HEK293 (cell line): ENCODE measurements around the gene RAB3GAP2.

Experiments used
- AEBP2 ChIP-seq: fragments of 450-650 bp; formaldehyde crosslinking; IDR thresholded peaks from 2 replicates; pipeline ENCODE4 v1.5.1; 2016; ENCODE audit warnings: missing biosample characterization, missing genetic modification characterization, borderline replicate concordance
- FEZF1 ChIP-seq: fragments of 450-650 bp; formaldehyde crosslinking; IDR thresholded peaks from 2 replicates; pipeline ENCODE4 v1.5.1; 2016; ENCODE audit warnings: missing biosample characterization, missing genetic modification characterization
- GLIS1 ChIP-seq: fragments of 450-650 bp; formaldehyde crosslinking; IDR thresholded peaks from 2 replicates; pipeline ENCODE4 v1.5.1; 2016; ENCODE audit warnings: missing biosample characterization, missing genetic modification characterization
- KLF17 ChIP-seq: fragments of 450-650 bp; formaldehyde crosslinking; IDR thresholded peaks from 2 replicates; pipeline ENCODE4 v1.5.1; 2016; ENCODE audit warnings: missing biosample characterization, missing genetic modification characterization
- PBX3 ChIP-seq: sonication (generic); formaldehyde crosslinking; IDR thresholded peaks from 2 replicates; pipeline ENCODE4 v1.8.1; 2022; ENCODE audit warnings: mild to moderate bottlenecking, moderate library complexity, missing genetic modification reagents
- PRDM4 ChIP-seq: fragments of 450-650 bp; formaldehyde crosslinking; IDR thresholded peaks from 2 replicates; pipeline ENCODE4 v1.5.1; 2017; ENCODE audit warnings: missing biosample characterization, missing genetic modification characterization
- RBAK ChIP-seq: fragments of 450-650 bp; formaldehyde crosslinking; IDR thresholded peaks from 2 replicates; pipeline ENCODE4 v1.5.1; 2016; ENCODE audit warnings: missing biosample characterization, missing genetic modification characterization
- SP3 ChIP-seq: fragments of 450-650 bp; formaldehyde crosslinking; IDR thresholded peaks from 2 replicates; pipeline ENCODE4 v1.5.1; 2016; ENCODE audit warnings: missing biosample characterization, missing genetic modification characterization
- YY2 ChIP-seq: fragments of 450-650 bp; formaldehyde crosslinking; IDR thresholded peaks from 2 replicates; pipeline ENCODE4 v1.5.1; 2016; ENCODE audit warnings: missing biosample characterization, missing genetic modification characterization
- ZBTB49 ChIP-seq: fragments of 450-650 bp; formaldehyde crosslinking; IDR thresholded peaks from 2 replicates; pipeline ENCODE4 v1.5.1; 2016; ENCODE audit warnings: missing biosample characterization, missing genetic modification characterization, low read depth
- ZBTB6 ChIP-seq: fragments of 450-650 bp; formaldehyde crosslinking; IDR thresholded peaks from 2 replicates; pipeline ENCODE4 v1.5.1; 2017; ENCODE audit warnings: missing biosample characterization, missing genetic modification characterization
- ZIC2 ChIP-seq: fragments of 450-650 bp; formaldehyde crosslinking; IDR thresholded peaks from 2 replicates; pipeline ENCODE4 v1.5.1; 2016; ENCODE audit warnings: missing biosample characterization, missing genetic modification characterization
- ZNF114 ChIP-seq: fragments of 450-650 bp; formaldehyde crosslinking; IDR thresholded peaks from 2 replicates; pipeline ENCODE4 v1.5.0; 2017; ENCODE audit warnings: missing biosample characterization, missing genetic modification characterization
- ZNF140 ChIP-seq: fragments of 450-650 bp; formaldehyde crosslinking; IDR thresholded peaks from 2 replicates; pipeline ENCODE4 v1.5.1; 2016; ENCODE audit warnings: missing biosample characterization, missing genetic modification characterization
- ZNF223 ChIP-seq: fragments of 450-650 bp; formaldehyde crosslinking; IDR thresholded peaks from 2 replicates; pipeline ENCODE4 v1.5.1; 2016; ENCODE audit warnings: missing biosample characterization, missing genetic modification characterization
- ZNF266 ChIP-seq: fragments of 450-650 bp; formaldehyde crosslinking; IDR thresholded peaks from 2 replicates; pipeline ENCODE4 v1.5.1; 2016; ENCODE audit warnings: missing biosample characterization, missing genetic modification characterization, low read depth
- ZNF335 ChIP-seq: fragments of 450-650 bp; formaldehyde crosslinking; conservative IDR thresholded peaks from 2 replicates; pipeline ENCODE4 v1.5.1; 2016; ENCODE audit warnings: missing biosample characterization, missing genetic modification characterization
- ZNF473 ChIP-seq: fragments of 450-650 bp; formaldehyde crosslinking; IDR thresholded peaks from 2 replicates; pipeline ENCODE4 v1.5.1; 2017; ENCODE audit warnings: missing biosample characterization, missing genetic modification characterization
- ZNF488 ChIP-seq: fragments of 450-650 bp; formaldehyde crosslinking; IDR thresholded peaks from 2 replicates; pipeline ENCODE4 v1.5.1; 2016; ENCODE audit warnings: missing biosample characterization, missing genetic modification characterization
- ZNF514 ChIP-seq: fragments of 450-650 bp; formaldehyde crosslinking; IDR thresholded peaks from 2 replicates; pipeline ENCODE4 v1.5.1; 2016; ENCODE audit warnings: missing biosample characterization, missing genetic modification characterization
- ZNF529 ChIP-seq: fragments of 450-650 bp; formaldehyde crosslinking; IDR thresholded peaks from 2 replicates; pipeline ENCODE4 v1.5.1; 2017; ENCODE audit warnings: missing genetic modification characterization, missing biosample characterization; ENCODE audit not compliant: insufficient replicate concordance
- ZNF544 ChIP-seq: fragments of 450-650 bp; formaldehyde crosslinking; IDR thresholded peaks from 2 replicates; pipeline ENCODE4 v1.5.0; 2017; ENCODE audit warnings: missing biosample characterization, missing genetic modification characterization
- ZNF76 ChIP-seq: fragments of 450-650 bp; formaldehyde crosslinking; IDR thresholded peaks from 2 replicates; pipeline ENCODE4; 2016; ENCODE audit warnings: low read depth, missing biosample characterization, missing genetic modification characterization, borderline replicate concordance
- ZNF792 ChIP-seq: fragments of 450-650 bp; formaldehyde crosslinking; IDR thresholded peaks from 2 replicates; pipeline ENCODE4 v1.5.1; 2016; ENCODE audit warnings: missing biosample characterization, missing genetic modification characterization
- ZNF843 ChIP-seq: fragments of 450-650 bp; formaldehyde crosslinking; IDR thresholded peaks from 2 replicates; pipeline ENCODE4 v1.5.1; 2016; ENCODE audit warnings: missing biosample characterization, missing genetic modification characterization
- ZXDB ChIP-seq: fragments of 450-650 bp; formaldehyde crosslinking; IDR thresholded peaks from 2 replicates; pipeline ENCODE4 v1.5.1; 2016; ENCODE audit warnings: missing biosample characterization, missing genetic modification characterization

RAB3GAP2 gene

GRCh38 chr1:220300442-220301121, 28.3 kb upstream of the RAB3GAP2 start (continued):
- TF ChIP-seq ZBTB49 (tag by site-specific recombination) = no peak
- no peak for TF ChIP-seq YY2
- TF ChIP-seq ZNF792 (tag by site-specific recombination) = no peak
- TF ChIP-seq PRDM4 (tag by site-specific recombination) = no peak
- TF ChIP-seq ZNF843 (tag by site-specific recombination) = 0 out of 2 replicates have a peak, but pooled peaks have one; percentile 58
- no peak for TF ChIP-seq ZNF76 (tag by site-specific recombination)
- TF ChIP-seq ZNF488 (tag by site-specific recombination) = no peak
- peak; percentile 24 for TF ChIP-seq SP3 (tag by site-specific recombination)
- no peak for TF ChIP-seq PBX3 (CRISPR knock-in tag)
- TF ChIP-seq GLIS1 (tag by site-specific recombination) = peak; percentile 21; the same call in 1 of the 2 replicates
- TF ChIP-seq ZNF114 (tag by site-specific recombination) = no peak
- 0 out of 2 replicates have a peak, but pooled peaks have one; percentile 9 for TF ChIP-seq ZIC2 (tag by site-specific recombination)
- TF ChIP-seq ZNF473 = no peak
- no peak for TF ChIP-seq ZNF544 (tag by site-specific recombination)
- TF ChIP-seq ZNF266 = no peak
- TF ChIP-seq FEZF1 (tag by site-specific recombination) = peak; percentile 84
- TF ChIP-seq ZNF140 (tag by site-specific recombination) = no peak
- TF ChIP-seq ZNF223 (tag by site-specific recombination) = no peak
- TF ChIP-seq ZNF514 = no peak
- TF ChIP-seq ZXDB = peak; percentile 59
- TF ChIP-seq ZBTB6 (tag by site-specific recombination) = peak; percentile 65; the same call in 1 of the 2 replicates
- no peak for TF ChIP-seq ZNF529 (tag by site-specific recombination)
- peak; percentile 41; the same call in 1 of the 2 replicates for TF ChIP-seq KLF17
- no peak for TF ChIP-seq RBAK (tag by site-specific recombination)
- TF ChIP-seq AEBP2 (tag by site-specific recombination) = no peak
- TF ChIP-seq ZNF335 (tag by site-specific recombination) = 0 out of 2 replicates have a peak, but pooled peaks have one; percentile 39
